Skin epidermis (tissue), 12 donors: Measurements from ENCODE around the gene HTR3E.
"Not testable (repeated sequence)": the region's sequence is repeated elsewhere in the genome, so short reads cannot be mapped to it uniquely, and the experiment has no call there.

ENCODE experiments used
- H3K27ac ChIP-seq, 21 experiments: fragments of 200-600 bp; sonication (generic) in 11 of 21; one replicate each; pipeline ENCODE4 v1.5.0; 2020; ENCODE audit warnings: mild to moderate bottlenecking in 3 of 21, inconsistent platforms in 2 of 21, moderate library complexity in 2 of 21
- H3K4me3 ChIP-seq, 7 experiments: fragments of 200-600 bp; sonication (generic) in 2 of 7; one replicate each; pipeline ENCODE4 v1.5.0; 2020; ENCODE audit warnings: inconsistent platforms in 2 of 7, mild to moderate bottlenecking in 2 of 7, moderate library complexity in 1 of 7

The HTR3E gene

DNA sequence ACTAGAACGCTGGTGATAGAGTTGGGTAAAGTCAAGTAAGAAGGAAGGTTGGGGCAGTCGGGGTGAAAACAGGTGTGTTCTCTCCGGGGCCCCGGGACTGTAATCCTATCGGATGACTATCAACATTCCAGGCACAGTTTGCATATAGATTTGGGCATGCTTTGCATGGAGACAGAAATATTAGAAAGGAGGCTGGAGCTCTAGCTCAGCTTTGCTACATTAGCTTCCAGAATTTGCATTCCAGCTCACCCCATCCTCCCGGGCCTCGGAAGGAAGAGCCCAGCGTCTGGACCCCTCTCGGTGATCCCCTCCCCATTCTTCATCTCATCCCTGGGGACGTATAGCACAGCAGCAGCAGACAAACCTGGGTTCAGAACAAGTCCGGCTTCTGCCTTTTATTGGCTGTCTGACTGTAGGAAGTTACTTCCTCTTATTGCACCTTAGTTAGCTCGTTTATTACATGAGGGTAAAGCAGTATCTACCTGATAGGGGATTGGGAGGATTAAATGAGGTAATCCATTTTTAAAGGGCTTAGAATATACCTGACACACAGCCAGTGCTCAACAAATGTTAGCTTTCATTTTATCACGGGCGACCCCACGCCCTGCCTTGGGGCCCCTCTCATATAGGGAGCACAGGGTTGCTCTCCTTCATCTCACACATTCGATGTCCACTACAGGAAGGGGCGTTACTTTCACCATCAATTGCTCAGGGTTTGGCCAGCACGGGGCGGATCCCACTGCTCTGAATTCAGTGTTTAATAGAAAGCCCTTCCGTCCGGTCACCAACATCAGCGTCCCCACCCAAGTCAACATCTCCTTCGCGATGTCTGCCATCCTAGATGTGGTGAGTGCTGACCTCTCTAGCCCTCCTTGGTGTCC is 3.2 kb downstream of the HTR3E start:
- H3K4me3 ChIP-seq: no peak overlapping the region
- no peak overlapping the region for H3K27ac ChIP-seq

DNA sequence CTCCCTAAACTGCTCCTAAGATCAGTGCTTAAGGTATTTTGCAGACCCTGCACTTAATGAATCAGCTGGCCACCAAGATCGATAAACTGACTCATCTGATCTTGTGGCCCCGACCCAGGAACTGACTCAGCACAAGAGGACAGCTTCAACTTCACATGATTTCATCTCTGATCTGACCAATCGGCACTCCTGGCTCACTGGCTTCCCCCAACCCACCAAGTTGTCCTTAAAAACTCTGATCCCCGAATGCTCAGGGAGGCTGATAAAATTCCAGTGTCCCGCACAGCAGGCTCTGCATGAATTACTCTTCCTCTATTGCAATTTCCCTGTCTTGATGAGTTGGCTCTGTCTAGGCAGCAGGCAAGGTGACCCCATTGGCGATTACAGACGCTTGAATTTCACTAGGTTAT is 13.5 kb downstream of the HTR3E start:
- Histone ChIP-seq H3K4me3 (no peak overlapping the region), H3K27ac (no peak overlapping the region)

DNA sequence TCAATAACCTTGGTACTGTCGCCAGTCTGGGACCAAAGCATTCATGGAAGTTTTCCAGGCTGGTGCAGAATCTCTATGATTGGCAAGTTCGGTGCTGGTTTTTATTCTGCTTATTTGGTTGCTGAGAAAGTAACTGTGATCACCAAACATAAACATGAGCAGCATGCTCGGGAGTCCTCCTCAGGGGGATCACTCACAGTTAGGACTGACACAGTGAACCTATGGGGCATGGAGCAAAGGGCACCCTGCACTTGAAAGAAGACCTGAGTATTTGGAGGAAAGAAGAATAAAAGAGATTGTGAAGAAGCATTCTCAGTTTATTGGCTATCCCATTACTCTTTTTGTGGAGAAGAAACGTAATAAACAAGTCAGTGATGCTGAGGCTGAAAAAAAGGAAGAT is 19.2 kb downstream of the HTR3E start:
- H3K27ac ChIP-seq: no peak overlapping the region
- H3K4me3 ChIP-seq: no peak overlapping the region

DNA sequence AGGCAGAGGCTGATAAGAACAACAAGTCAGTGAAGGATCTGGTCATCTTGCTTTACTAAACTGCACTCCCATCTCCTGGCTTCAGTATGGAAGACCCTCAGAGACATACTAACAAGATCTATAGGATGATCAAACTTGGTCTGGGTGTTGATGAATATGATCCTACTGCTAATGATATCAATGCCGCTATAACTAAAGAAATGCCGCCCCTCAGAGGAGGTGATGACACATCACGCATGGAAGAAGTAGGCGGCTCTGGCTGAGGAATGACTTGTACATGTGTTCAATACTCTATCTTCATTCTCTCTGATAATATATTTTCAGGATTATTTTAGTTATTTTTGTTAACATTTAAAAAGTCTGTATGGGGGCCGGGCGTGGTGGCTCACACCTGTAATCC is 20.8 kb downstream of the HTR3E start:
- Histone ChIP-seq H3K4me3 (no peak overlapping the region), H3K27ac (no peak overlapping the region)

DNA sequence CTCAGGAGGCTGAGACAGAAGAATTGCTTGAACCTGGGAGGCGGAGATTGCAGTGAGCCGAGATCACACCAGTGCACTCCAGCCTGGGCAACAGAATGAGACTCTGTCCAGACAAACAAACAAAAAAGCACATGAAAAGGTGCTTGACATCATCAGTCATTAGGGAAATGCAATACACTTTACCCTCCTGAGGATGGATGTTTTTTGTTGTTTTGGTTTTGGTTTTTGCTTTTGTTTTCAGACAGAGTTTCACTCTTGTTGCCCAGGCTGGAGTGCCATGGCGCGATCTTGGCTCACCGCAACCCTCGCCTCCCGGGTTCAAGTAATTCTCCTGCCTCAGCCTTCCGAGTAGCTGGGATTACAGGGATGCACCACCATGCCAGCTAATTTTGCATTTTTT is 24.2 kb downstream of the HTR3E start:
- not testable (repeated sequence) for H3K27ac ChIP-seq, H3K4me3 ChIP-seq

DNA sequence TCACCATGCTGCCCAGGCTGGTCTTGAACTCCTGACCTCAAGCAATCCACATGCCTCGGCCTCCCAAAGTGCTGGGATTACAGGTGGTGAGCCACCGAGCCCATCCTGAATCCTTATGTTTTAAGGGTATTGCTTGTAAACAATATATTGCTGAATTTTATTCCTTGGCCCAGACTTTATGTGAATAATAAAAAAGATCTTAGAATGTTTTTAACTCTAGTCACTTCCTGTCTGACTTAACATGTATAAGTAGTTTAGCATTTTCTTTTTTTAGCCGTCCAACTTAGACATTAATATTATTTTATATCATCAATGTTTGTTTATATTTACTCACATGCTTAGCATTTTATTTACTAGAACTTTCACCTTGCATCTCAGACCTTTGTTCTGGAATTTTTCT is 29.1 kb downstream of the HTR3E start:
- Histone ChIP-seq H3K27ac (no peak overlapping the region), H3K4me3 (no peak overlapping the region)

DNA sequence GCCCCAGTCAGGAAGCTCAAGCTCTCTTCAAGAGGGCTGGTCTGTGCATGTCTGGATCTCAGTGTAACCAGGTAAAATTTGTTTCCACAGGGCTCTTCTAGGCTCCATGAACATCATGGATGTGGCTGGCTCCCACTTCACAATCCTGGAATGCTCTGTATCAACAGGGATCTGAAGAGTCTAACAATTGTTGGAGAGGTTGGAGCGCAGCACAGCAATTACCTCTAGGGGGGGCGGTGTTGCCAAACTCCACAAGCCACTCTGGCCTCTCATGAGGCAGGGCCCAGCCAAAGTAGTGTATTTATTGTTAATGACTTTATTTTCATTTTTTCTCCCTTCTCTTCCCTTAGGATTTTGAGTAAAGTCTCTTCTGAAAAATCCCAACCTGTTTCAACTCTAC is 32.1 kb downstream of the HTR3E start:
- Histone ChIP-seq H3K27ac (no peak overlapping the region), H3K4me3 (no peak overlapping the region)

DNA sequence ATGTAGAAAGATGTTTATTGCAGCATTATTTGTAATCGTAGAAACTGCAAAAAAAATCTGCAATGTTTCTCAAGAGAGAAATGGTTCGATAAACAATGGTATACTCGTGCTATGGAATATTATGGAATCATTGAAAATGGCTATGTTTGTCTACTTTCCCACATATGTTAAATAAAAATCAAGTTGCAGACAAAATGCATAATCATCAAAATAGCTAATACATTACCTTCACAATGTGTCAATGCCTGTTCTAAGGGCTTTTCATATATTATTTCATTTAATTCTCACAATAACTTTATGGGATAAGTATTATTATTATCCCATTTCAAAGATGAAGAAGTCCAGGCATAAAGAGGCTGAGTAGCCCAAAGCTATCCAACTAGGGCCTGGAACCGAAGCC is 36.1 kb downstream of the HTR3E start:
- H3K4me3 ChIP-seq: no peak overlapping the region
- peak overlapping the region in 1 of 21 experiments; percentile 98 for H3K27ac ChIP-seq

DNA sequence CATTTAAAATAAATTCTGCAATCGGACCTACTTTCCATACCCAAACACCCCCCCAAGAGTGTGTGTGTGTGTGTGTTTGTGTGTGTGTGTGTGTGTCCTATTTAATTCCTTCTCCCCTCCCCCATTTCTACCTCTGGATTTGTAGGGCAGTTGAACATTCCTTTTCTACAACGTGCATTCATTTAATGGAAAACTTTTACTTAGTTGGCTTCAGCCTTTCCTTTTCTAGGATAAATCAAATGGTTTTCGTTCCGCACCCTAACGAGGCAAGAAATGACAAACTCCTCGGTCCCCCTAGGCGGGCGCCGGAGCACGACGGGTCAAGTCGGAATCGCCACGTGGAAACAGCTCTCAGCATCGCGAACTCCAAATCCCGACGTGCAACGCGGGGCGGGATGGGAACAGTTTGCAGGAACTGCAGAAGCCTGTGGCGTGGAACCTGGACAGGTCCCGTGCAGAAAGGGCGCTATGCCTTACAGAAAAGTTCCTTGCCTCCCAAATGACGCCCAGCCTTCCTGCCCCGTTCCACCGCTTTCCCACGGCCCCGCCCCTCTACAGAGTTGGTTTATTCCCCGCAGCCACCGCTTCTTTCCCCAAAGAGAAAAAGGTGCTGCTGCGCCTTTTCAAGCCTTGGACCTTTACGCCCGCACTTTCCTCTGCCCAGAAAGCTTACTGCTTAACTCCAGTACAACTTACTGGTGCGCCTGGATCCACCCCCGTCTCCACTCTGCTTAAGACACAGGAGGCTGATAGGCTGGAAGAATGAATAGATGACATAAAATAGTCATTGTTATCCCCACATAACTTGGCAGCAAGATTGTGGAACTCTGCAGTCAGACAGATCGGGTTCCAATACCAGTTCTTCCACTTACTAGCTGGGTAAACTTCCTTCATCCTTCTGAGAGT is 37.2 kb downstream of the HTR3E start:
- Histone ChIP-seq H3K27ac (peak overlapping the region; percentile 45 to 98 (median 91)), H3K4me3 (peak overlapping the region; percentile 52 to 82 (median 75))

DNA sequence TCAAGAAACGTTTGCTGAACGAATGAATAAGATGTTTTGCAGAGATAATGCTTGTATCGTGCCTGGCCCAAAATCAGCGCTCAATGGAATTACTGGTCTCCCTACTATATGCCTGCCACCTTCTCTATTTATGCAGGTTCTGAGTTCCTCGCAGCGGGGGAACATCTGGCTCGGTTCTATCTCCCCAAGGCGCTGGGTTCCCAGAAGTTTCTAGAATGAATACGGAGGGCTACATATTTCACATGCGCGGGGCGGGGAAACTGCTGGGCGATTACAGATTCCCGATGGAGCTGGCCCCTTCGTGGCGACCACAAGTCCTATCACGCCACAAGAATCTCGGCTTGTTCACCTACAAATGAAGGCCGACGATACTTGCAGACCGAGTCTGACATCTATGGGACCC is 37.9 kb downstream of the HTR3E start:
- Histone ChIP-seq H3K27ac (peak overlapping the region; percentile 45 to 98 (median 91)), H3K4me3 (peak overlapping the region; percentile 52 to 82 (median 75))

DNA sequence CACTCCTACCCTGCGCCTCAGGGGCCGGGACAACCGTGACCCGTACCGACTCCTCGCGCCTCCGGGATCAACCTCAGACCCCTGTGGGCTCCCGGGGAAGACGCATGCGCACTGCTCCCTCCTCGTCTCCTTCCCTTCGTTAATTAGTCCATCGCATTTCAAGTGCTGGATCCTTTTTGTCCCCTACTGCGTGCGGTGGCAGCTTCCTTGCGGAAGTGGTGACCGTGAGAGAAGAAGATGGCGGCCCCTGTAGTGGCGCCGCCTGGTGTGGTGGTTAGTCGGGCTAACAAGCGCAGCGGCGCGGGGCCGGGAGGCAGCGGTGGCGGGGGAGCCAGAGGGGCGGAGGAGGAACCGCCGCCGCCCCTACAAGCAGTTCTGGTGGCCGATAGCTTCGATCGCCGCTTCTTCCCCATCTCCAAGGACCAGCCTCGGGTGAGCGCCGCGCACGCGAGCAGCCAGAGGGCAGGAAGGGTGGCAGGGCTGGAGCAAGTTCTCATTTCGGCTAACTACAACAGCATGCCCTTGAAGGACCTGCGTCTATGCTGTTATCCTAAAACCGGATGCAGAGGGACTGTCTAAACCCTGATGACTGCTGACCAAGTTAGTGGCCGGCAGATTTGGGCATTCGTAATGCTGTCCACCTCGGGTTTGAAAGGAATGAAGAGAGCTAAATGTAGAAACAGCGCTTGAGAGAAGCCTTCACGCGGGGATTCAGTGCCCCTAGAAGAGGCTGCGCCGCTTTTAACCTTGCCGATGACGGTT is 38.5 kb downstream of the HTR3E start, which contains the start of gene EIF2B5:
Gene EIF2B5, plus strand, starts transcription at position 210 of the 762 bp plus-strand sequence. Its CDS starts 28 bp downstream, at position 238.
- Histone ChIP-seq H3K4me3 (peak within 1 kb of the TSS; percentile 52 to 82 (median 75)), H3K27ac (peak within 1 kb of the TSS; percentile 45 to 98 (median 91))

DNA sequence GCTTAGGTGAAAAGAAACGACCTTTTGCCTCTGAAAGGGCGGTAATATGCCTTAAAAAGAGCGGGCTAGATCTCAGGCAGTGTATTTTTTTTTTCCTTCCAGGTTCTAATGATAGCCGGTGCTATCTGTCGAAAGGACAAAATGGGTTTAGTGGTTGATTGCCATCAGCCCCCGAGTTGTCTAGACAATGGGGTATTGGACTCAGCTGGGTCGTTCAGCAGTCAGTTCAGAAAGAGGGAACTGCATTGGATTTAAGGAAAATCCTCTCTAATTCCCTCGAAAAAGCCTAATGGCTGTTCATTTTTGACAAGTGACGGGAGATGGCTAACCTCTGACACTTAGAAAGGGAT is 39.0 kb downstream of the HTR3E start:
- Histone ChIP-seq H3K4me3 (peak overlapping the region; percentile 52 to 82 (median 75)), H3K27ac (peak overlapping the region; percentile 45 to 98 (median 91))

DNA sequence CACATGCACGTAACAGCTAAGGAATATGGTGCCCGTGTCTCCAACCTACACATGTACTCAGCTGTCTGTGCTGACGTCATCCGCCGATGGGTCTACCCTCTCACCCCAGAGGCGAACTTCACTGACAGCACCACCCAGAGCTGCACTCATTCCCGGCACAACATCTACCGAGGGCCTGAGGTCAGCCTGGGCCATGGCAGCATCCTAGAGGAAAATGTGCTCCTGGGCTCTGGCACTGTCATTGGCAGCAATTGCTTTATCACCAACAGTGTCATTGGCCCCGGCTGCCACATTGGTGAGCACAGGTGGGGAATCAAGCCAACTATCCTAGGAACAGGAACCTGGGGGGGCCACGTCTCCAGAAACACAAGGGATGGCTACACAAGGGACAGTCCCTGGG is 43.6 kb downstream of the HTR3E start:
- Histone ChIP-seq H3K27ac (no peak overlapping the region), H3K4me3 (no peak overlapping the region)

DNA sequence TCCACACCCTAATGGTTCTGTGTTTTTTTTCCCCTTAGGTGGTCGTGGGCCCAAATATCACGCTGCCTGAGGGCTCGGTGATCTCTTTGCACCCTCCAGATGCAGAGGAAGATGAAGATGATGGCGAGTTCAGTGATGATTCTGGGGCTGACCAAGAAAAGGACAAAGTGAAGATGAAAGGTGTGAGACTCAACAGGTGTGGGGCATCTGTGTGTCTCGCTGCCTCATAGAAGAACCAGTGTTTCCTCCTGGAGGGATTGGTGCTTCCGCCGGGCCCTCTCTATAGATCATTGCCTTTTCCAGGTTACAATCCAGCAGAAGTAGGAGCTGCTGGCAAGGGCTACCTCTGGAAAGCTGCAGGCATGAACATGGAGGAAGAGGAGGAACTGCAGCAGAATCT is 45.3 kb downstream of the HTR3E start:
- Histone ChIP-seq H3K27ac (no peak overlapping the region), H3K4me3 (no peak overlapping the region)

DNA sequence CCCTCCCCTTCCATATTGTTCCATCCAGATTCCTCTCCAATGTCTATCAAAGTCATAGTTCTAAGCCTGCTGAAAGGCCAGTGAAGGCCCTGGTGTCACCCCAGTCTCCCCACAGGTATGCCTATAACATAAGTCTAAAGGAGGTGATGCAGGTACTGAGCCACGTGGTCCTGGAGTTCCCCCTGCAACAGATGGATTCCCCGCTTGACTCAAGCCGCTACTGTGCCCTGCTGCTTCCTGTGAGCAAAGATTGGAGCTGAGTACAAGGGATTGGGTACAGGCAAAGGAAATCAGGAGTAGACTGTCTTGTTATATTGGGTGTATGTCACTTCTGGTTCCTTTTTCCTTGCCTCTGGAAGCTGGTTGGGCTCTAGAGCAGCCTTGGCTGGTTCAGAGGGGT is 46.5 kb downstream of the HTR3E start:
- Histone ChIP-seq H3K4me3 (no peak overlapping the region), H3K27ac (no peak overlapping the region)

DNA sequence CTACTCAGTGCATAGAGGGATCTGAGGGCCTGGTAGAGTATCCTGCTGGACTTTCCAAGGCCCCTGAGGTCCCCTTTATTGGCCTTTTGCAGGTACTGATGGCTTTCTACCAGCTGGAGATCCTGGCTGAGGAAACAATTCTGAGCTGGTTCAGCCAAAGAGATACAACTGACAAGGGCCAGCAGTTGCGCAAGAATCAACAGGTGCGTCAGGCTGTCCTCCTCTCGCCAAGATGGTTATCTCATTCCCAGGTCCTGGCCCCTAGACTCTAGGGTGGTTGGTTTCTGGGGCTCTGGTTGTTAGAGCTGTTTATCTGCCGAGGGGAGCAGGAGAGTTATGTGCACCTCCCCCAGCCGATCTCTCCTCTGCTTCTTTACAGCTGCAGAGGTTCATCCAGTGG is 47.6 kb downstream of the HTR3E start:
- Histone ChIP-seq H3K27ac (no peak overlapping the region), H3K4me3 (no peak overlapping the region)

DNA sequence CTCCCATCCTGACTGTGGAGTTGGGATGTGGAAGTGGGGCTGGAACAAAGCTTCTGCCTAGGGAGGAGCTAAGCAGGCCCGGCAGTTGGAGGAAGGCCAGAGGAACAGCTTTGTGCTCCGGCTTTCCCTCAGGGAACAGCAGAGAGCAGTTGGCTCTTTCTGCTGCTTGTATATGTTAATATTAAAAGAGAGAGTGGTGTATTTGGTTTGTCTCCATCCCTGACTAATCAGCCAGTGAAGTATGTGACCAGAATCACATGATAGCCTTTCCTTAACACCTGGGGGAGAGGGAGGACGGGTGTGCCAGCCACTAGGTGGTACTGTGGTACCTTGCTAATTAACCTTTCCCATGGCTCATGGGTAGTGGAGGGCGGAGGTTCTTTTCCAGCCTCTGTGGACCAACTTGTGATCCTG is 48.3 kb downstream of the HTR3E start:
- H3K27ac ChIP-seq: no peak overlapping the region

DNA sequence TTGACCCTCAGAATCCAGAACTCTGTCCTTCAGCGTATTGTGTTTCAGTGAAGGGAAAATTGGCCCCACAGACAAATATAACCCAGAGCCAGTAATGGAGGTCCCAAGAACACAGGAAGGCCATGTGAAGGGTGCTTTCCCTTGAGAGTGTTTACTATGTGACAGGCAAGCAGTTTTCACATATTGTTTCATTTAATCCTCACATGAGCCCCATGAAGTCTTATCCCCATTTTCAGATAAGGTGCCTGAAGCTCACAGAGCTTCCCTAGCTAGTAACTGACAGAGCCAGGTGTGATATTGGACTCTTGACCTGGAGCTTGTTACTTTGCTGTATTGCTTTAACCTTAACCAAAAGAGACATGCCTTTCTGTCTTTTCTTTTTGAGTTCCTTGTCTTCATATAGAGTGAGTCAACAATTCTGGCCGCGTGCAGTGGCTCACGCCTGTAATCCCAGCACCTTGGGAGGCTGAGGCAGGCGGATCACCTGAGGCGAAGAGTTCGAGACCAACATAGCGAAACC is 48.9 kb downstream of the HTR3E start:
- H3K4me3 ChIP-seq: no peak overlapping the region
- no peak overlapping the region for H3K27ac ChIP-seq

More for the DNA sequence above, 48.3 kb downstream of the HTR3E start:
- no peak overlapping the region for H3K4me3 ChIP-seq

DNA sequence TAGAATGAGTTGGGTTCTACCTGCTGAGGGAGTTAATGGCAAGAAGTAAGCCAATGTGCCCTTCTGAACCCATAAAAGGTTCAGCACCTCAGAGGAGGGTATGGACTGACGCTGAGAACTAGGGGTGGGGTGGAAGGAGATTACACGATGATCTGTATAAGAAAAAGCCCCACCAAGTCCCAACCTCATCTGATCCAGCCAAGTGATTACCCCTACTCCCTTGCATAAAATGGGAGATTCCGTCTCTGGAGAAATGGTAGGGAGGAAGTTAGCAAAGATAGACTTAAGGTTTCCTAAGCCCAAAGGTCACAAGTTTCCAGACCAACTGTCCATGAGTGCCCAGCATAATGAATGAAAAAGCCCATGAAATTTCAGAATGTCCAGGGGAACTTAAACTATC is 51.2 kb downstream of the HTR3E start:
- Histone ChIP-seq H3K4me3 (no peak overlapping the region), H3K27ac (no peak overlapping the region)

DNA sequence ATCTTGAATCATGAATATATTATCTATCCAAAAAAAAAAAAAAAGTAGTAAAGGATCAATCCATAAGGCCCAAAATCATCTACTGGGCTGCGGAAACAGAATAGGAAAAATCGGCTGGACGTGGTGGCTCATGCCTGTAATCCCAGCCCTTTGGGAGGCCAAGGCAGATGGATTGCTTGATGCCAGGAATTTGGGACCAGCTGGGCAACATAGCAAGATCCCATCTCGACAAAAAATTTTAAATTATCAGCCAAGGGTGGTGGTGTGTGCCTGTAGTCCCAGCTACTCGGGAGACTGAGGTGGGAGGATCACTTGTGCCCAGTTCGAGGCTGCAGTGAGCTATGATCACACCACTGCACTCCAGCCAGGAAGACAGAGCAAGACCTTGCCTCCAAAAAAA is 52.3 kb downstream of the HTR3E start:
- no peak overlapping the region for H3K27ac ChIP-seq
- H3K4me3 ChIP-seq: no peak overlapping the region
